Upper lobe of left lung (tissue), 6 donors: Measurements from ENCODE around the gene CAPN5. TPM values are rescaled to one million over a fixed set of nuclear protein-coding genes. Genes with fewer than 3 reads are reported as not detected.

Experiments used
- ATAC-seq, 2 donors: fragments of 200-7000 bp; cut with Tn5 transposase; one replicate each; pipeline ENCODE4 v1.9.1; 2022; ENCODE audit warnings: mild to moderate bottlenecking in 2 of 2, moderate library complexity in 2 of 2; ENCODE audit not compliant: low FRiP score in 2 of 2
- DNase-seq, 2 donors: peaks; one replicate each; pipeline ENCODE4 v3.0.0-alpha.2; 2019 to 2020
- H3K27ac ChIP-seq, 4 donors: fragments of 200-600 bp; sonication (generic); one replicate each; pipeline ENCODE4 v1.5.1; 2016 to 2019
- H3K27me3 ChIP-seq, 4 donors: fragments of 200-600 bp; sonication (generic); one replicate each; pipeline ENCODE4 v1.5.1; 2017 to 2019
- H3K36me3 ChIP-seq, 4 donors: fragments of 200-600 bp; sonication (generic); one replicate each; pipeline ENCODE4 v1.5.1; 2016 to 2019
- H3K4me1 ChIP-seq, 4 donors: fragments of 200-600 bp; sonication (generic); one replicate each; pipeline ENCODE4 v1.5.1; 2018 to 2019
- H3K4me3 ChIP-seq, 4 donors: fragments of 200-600 bp; sonication (generic); one replicate each; pipeline ENCODE4 v1.5.1; 2017 to 2019; ENCODE audit warnings: mild to moderate bottlenecking in 2 of 4, moderate library complexity in 1 of 4
- H3K9me3 ChIP-seq, 4 donors: fragments of 200-600 bp; sonication (generic); one replicate each; pipeline ENCODE4 v1.5.1; 2018 to 2019
- CTCF ChIP-seq, 6 experiments: fragments of 450-650 bp in 4 of 6; fragments of 200-600 bp in 2 of 6; sonication (generic) in 2 of 6; IDR thresholded peaks; one replicate each; pipeline ENCODE4 v1.5.1; 2016 to 2019; ENCODE audit warnings: antibody characterized with exemption in 6 of 6
- EP300 ChIP-seq, 4 donors: sonication (generic); formaldehyde crosslinking; IDR thresholded peaks; one replicate each; pipeline ENCODE4 v1.5.1; 2017; ENCODE audit warnings: antibody characterized with exemption in 4 of 4, control low read depth in 2 of 4
- POLR2A ChIP-seq, 4 donors: fragments of 450-650 bp; IDR thresholded peaks; one replicate each; pipeline ENCODE4 v1.5.1; 2016 to 2017; ENCODE audit warnings: antibody characterized with exemption in 4 of 4, mild to moderate bottlenecking in 2 of 4
- POLR2AphosphoS5 ChIP-seq, 2 donors: sonication (generic); formaldehyde crosslinking; IDR thresholded peaks; one replicate each; pipeline ENCODE4 v1.5.1; 2017; ENCODE audit warnings: antibody characterized with exemption in 2 of 2
- WGBS, 2 donors: methylation state at CpG; one replicate each; pipeline ENCODE4 v1.1.5; 2017 to 2018; 5-methylcytosine and 5-hydroxymethylcytosine counted together
- total RNA-seq, 6 donors: library from RNA; depleted of rRNA in 4 of 6; stranded (reverse); fragments of >200 nt in 4 of 6; gene quantifications; one replicate each; pipeline versions ENCODE4 v1.1.0 to v1.2.1, GENCODE V29; 2016 to 2021
- donor health status: DM: no; HTN: no; CAD: no; lungs with moderate emphysema.
- donor health status: DM: no; HTN: yes; CAD: no; lungs with severe emphysema.

CAPN5 gene
- total RNA-seq, 6 donors from 2014 or later = 2.6 to 8.4 (median 4.4) TPM

- WGBS, 2 donors = 94 to 95% methylated on average over 10 to 20 of the region's 20 CpGs
- Histone ChIP-seq H3K4me3 (no peak overlapping the region), H3K27me3 (no peaks in the 10 kb centered on the region), H3K36me3 (no peaks in the 10 kb centered on the region), H3K27ac (no peak overlapping the region), H3K9me3 (no peaks in the 10 kb centered on the region), H3K4me1 (no peaks in the 10 kb centered on the region)
- ATAC-seq (no peak), DNase-seq (no peak)
- TF ChIP-seq POLR2AphosphoS5 (IDR thresholded peaks at IDR 0.05) = no peak
- no peak for TF ChIP-seq EP300 (IDR thresholded peaks at IDR 0.05)
Observed at GRCh38 chr11:77159937-77160495, 93.2 kb downstream of the CAPN5 start.

GRCh38 chr11:77163271-77163670 is 96.5 kb downstream of the CAPN5 start:
- DNase-seq (no peak), ATAC-seq (no peak)
- 81 to 86% methylated on average over 6 of the region's 6 CpGs for WGBS, 2 donors
- Histone ChIP-seq H3K4me3 (no peak overlapping the region), H3K9me3 (no peaks in the 10 kb centered on the region), H3K27ac (no peak overlapping the region), H3K27me3 (no peaks in the 10 kb centered on the region), H3K36me3 (no peaks in the 10 kb centered on the region), H3K4me1 (no peaks in the 10 kb centered on the region)
- TF ChIP-seq EP300 (IDR thresholded peaks at IDR 0.05) (no peak), CTCF (IDR thresholded peaks at IDR 0.05) (no peak), POLR2AphosphoS5 (IDR thresholded peaks at IDR 0.05) (no peak), POLR2A (IDR thresholded peaks at IDR 0.05) (no peak)

GRCh38 chr11:77165066-77165465 is 98.3 kb downstream of the CAPN5 start:
- Histone ChIP-seq H3K36me3 (no peaks in the 10 kb centered on the region), H3K27me3 (no peaks in the 10 kb centered on the region), H3K27ac (no peak overlapping the region), H3K9me3 (no peaks in the 10 kb centered on the region), H3K4me3 (no peak overlapping the region), H3K4me1 (no peaks in the 10 kb centered on the region)
- DNase-seq (no peak), ATAC-seq (no peak)
- WGBS, 2 donors = 78 to 90% methylated on average over 4 to 5 of the region's 5 CpGs
- TF ChIP-seq POLR2AphosphoS5 (IDR thresholded peaks at IDR 0.05) (no peak), CTCF (IDR thresholded peaks at IDR 0.05) (no peak), POLR2A (IDR thresholded peaks at IDR 0.05) (no peak), EP300 (IDR thresholded peaks at IDR 0.05) (no peak)

- TF ChIP-seq CTCF (IDR thresholded peaks at IDR 0.05) = no peak
- ATAC-seq (no peak), DNase-seq (no peak)
- H3K27ac ChIP-seq = no peak overlapping the region
- H3K4me1 ChIP-seq = no peaks in the 10 kb centered on the region
- 90 to 95% methylated on average over 2 to 8 of the region's 8 CpGs for WGBS, 2 donors
- no peaks in the 10 kb centered on the region for H3K9me3 ChIP-seq
- H3K4me3 ChIP-seq = no peak overlapping the region
- no peaks in the 10 kb centered on the region for H3K36me3 ChIP-seq
- no peaks in the 10 kb centered on the region for H3K27me3 ChIP-seq
Observed at GRCh38 chr11:77166021-77166420, 99.2 kb downstream of the CAPN5 start.

- Histone ChIP-seq H3K4me1 (no peaks in the 10 kb centered on the region), H3K9me3 (no peaks in the 10 kb centered on the region), H3K27ac (no peak overlapping the region), H3K36me3 (no peaks in the 10 kb centered on the region), H3K27me3 (no peaks in the 10 kb centered on the region), H3K4me3 (no peak overlapping the region)
- 91 to 93% methylated on average over 5 to 9 of the region's 9 CpGs for WGBS, 2 donors
- no peak for DNase-seq
- no peak for TF ChIP-seq POLR2AphosphoS5 (IDR thresholded peaks at IDR 0.05)
- TF ChIP-seq CTCF (IDR thresholded peaks at IDR 0.05) = no peak
- no peak for TF ChIP-seq EP300 (IDR thresholded peaks at IDR 0.05)
- TF ChIP-seq POLR2A (IDR thresholded peaks at IDR 0.05) = no peak
- ATAC-seq = no peak
Observed at GRCh38 chr11:77167111-77167626, 100.4 kb downstream of the CAPN5 start.
